Raji (cell line): Measurements from ENCODE around the gene MAGI1.

Source experiments
- POLR2A ChIP-seq: IDR thresholded peaks from 2 replicates; pipeline ENCODE4 v1.6.1; 2011; ENCODE audit warnings: low read depth, low read length, control low read depth; ENCODE audit not compliant: insufficient read depth

The MAGI1 gene

DNA sequence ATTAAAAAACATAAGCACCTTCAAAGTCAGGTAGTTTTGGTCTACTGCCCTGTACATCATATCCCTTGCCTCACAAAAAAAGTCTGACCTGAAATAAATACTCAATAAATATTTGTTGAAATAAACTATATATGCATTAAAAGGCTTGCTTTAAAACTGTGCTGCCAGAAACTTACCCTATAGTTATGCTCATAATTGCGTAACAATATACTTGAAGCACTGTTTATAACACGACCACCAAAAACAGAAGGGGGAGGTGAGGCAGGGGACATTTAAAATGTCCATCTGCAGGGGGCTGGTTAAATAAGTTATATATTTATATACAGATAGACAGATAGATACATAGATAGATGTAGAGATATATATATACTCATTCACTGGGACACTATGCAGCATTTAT, 549.5 kb downstream of the MAGI1 start:
- no peak for TF ChIP-seq POLR2A

DNA sequence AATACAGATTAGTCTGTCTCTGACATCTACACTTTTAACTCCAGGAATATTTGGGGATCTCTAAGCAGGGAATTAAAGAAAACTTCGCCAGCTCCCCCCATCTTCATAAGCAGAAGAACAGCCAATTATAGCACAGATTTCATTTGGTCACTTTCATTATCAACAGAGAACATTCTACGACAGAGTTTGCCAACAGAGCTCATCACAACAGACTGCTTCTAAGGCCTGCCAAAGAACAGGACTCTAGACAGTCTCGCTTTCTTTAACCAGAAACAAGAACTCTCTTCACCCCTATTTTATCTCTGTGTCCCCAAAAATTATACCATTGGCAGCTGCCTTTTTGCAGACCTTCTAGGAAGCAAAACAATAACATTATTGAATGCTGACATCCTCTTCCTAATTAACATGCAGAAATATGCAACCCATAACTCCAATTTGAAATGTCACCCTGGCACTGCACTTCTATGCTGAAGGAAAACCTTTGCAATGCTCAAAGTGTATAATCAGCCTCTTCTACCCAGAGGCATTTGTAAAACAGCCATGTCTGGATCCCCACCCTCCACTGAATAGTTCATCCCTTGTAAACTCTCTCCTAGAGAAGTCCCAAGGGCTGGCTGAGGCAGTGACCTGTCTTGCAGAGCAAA, 552.8 kb downstream of the MAGI1 start:
- no peak for TF ChIP-seq POLR2A

DNA sequence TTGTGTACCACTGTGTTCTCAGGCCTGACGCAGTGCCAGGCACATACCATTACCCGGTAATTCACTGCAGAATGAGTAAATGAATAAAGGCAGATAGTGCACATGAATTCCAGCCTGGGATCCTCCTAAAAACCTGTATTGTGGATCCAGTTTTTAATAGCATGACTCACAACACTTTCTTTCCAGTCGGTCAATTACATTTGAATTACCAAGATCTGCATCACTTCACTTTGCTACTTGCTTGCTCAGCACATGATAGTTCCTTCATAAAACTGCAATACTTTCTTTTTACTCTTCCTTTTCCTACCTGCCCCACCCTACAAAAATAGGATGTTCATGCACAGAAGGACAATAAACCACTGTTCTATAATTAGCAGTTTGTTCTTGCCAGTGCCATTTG, 553.8 kb downstream of the MAGI1 start:
- no peak for TF ChIP-seq POLR2A

GRCh38 chr3:65483480-65483879, 555.2 kb downstream of the MAGI1 start:
- TF ChIP-seq POLR2A = no peak

- TF ChIP-seq POLR2A = no peak
These were observed 555.7 kb downstream of the MAGI1 start for GRCh38 chr3:65483011-65483410.

DNA sequence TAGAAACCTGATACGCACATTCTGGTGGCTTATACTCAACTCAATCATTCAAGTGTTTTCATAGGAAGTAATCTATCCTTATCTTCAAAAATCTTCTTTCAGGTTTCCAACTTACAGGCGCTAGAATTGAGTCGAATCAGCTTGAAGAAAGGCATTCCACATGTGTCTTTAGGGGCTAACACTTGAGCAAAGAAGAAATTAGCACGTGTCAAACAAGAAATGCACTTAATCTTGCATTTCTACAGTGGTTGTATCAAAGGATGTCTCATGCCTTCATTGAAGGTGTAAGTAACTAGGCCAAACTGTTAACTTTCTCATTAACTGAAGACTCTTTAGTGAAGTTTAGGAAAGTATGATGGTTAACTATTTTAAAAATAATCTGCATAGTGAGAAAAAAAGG, 557.6 kb downstream of the MAGI1 start:
- no peak for TF ChIP-seq POLR2A

DNA sequence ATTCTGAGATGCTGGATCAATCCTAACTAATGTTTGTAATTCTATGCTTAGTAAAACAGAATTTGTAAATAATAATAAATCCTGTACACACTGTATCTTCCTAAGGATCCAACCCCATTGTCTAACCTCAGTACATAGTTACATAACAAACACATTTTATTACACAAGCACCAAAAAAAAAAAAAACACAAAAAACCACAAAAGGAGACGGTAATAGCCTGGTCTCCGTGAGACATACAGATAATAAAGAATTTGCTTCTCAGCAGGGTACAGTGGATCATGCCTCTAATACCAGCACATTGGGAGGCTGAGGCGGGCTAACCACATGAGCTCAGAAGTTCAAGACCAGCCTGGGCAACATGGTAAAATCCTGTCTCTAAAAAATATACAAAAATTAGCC, 558.7 kb downstream of the MAGI1 start:
- no peak for TF ChIP-seq POLR2A

DNA sequence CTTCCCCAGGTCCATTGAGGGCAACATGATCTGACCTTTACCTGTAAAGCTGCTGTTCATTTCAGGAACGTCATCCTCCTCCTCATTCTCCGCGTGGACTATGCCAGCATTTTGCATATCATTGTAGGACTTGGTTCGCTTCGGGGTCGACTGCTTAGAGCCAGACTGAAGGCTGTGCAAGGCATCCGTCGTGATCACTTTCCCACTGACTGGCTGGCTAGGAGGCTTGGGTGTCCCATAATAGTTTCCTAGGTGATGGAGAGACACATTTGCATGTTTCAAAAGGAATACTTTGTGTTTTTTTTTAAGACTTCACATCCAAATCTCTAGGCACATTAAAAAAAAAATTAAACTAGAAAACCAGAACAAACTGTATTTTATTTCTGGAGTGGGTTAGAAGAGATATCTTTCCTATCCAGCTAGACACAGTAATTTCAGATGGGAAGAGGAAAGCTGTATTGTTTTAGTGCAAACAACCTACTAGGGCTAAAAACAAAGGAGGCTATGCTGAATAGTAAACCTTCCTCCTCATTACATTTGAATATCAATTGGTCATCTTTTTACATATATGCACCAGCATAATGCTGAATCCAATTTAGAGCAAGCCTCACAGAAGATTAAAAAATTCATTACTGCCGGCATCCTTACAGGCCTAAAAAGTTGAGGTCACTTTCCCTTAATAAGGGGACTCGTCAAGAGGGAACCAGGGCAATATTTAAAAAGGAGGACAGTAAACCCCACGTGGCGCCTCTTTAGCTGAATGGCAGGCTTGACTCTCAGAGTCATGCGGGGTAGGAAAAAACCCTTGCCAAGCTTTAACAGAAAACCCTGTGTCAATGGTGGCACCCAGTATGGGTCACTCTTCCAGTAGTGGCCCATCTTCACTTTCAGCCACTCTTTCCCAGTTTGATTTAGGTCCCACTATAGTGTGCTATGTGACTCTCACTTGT, 559.9 kb downstream of the MAGI1 start:
- TF ChIP-seq POLR2A = no peak

DNA sequence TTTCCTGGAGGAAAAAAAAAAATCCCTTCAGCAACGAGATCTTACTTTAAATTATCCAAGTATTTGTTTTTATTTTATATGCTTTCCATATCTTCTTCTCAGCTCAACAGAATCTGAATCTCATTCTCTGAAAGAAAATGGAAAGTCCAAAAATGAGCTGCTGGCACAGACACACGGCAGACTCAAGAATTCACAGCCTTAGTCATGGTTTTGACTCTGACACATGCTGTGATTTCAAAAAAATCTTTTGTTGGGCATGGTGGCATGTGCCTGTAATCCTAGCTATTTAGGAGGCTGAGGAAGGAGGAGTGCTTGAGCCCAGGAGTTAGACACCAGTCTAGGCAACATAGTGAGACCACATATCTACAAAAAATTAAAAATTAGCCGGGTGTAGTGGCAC, 565.0 kb downstream of the MAGI1 start:
- no peak for TF ChIP-seq POLR2A

DNA sequence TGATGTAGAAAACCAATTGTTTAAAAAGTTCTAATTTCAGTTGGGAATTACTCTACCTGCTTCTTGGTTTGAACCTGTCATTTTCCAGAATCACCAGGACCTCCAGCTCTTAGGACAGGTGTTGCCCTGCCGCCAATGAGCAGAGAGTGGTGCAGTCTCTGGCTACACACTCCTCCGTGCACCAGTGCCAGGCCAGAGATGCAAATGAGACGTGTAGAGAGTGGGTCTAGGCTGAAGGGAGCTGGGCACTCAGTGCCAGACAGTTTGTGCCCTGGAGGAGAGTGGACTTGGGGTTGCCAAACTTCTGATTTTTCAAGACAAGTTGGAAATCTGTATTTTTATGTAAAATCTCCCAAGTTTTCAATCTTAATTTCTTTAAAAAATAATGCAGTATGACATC, 566.2 kb downstream of the MAGI1 start:
- no peak for TF ChIP-seq POLR2A

DNA sequence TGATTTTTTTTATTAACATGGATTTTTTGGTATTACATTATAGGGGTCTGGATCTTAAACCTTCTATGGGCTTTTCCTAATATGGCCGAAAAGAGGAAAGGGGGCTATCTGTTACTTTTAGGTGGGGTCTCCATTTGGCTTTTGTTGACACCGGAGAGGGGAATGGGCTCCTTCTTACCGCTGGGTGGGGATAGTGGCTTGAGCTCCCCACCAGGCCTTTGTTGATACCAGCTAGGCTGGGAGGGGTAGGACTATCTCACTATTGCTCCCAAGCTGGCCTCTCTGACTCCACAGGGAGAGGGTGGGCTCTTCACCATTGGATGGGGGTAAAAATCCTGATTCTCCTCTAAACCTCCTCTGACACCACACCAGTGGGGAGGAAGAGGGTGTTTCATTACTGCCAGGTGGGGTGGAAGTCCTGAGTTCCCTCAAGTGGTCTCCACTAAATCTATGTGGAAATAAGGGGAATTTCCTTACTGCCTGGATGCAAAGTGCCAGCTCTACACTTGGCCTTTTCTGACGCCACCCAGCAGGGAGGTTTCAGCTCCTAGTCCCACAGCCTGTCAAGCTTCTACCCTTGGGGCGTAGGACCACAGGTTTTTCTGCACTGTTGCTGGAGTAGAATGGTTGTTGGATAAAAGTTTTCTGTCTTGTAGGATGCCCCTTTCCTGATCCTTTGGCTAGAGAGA, 572.3 kb downstream of the MAGI1 start:
- no peak for TF ChIP-seq POLR2A

DNA sequence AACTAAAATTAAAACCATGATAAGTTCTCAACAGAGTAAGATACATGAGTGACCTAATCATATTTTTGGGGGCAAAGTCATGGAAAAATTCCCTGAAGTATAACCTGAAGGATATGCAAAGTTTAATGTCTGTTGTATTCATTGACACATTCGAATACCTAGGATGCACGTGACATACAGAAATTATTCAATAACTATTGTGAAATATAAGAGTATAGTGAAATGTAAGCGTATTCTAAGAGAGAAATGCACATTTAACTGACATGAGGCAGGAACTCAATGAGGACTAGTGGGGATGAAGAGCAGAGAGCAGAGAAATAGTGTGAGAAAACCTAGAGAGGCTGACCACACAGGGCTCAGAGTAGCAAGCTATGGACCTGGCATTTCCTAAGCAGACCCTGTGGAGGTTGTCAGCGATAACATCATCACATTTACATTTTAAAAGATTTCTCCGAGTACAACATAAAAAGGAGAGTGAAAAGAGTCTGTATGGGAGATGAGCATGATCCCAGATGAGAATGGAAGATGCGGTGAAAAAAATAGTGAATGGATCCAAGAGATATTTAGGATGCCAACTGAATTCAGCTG, 588.8 kb downstream of the MAGI1 start:
- TF ChIP-seq POLR2A = no peak

DNA sequence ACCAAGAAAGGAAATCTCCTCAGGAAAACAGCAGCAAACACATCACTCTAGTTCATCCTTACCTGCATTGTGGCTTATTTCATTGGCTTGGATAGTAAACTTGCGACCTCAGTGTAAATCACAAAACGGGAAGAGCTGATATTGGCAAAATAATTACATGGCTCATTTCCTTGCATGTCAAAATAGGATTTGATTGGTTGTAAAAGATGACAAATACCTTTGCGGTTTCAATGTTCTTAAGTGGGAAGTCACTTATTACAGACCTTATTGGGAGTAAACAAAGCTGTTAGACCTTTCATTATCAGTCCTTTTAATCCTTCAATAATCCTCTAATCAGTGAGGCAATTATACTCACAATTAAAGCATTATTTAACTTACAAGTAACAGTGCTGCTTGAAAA, 590.6 kb downstream of the MAGI1 start:
- TF ChIP-seq POLR2A = no peak

GRCh38 chr3:65445573-65446169, 593.0 kb downstream of the MAGI1 start:
- no peak for TF ChIP-seq POLR2A

GRCh38 chr3:65444447-65444815, 594.3 kb downstream of the MAGI1 start:
- TF ChIP-seq POLR2A = no peak
